ENCODE results near the gene SATL1. TPM values are rescaled to one million over a fixed set of nuclear protein-coding genes. Genes with fewer than 3 reads are reported as not detected.
"Not testable (repeated sequence)": the region's sequence is repeated elsewhere in the genome, so short reads cannot be mapped to it uniquely, and the experiment has no call there.

SATL1 gene
- total RNA-seq, 1 experiment from 2014 or later: not detected

DNA sequence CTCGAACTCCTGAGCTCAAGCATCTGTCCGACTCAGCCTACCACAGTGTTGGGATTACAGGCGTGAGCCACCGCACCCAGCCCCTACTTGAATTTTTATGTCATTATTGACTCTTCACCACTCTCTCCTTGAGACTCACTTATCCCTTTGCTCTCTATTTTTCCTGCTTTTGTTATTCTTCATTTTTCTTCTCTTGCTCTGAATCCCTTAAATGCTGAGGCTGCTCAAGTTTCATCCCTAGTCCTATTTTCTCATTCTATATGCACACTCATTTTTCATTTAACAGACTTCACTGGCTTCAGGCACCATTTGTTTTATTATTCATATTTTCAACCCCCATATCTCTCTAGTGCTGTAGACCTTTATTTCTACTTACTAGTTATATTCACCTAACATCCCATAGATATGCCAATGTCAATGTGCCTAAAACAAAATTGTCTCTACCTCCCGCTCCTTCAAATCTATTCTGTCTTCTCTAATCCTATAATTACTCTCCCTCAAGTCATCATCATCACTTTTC, 154.2 kb downstream of the SATL1 start (continued):
- TF ChIP-seq, protein P1, sequence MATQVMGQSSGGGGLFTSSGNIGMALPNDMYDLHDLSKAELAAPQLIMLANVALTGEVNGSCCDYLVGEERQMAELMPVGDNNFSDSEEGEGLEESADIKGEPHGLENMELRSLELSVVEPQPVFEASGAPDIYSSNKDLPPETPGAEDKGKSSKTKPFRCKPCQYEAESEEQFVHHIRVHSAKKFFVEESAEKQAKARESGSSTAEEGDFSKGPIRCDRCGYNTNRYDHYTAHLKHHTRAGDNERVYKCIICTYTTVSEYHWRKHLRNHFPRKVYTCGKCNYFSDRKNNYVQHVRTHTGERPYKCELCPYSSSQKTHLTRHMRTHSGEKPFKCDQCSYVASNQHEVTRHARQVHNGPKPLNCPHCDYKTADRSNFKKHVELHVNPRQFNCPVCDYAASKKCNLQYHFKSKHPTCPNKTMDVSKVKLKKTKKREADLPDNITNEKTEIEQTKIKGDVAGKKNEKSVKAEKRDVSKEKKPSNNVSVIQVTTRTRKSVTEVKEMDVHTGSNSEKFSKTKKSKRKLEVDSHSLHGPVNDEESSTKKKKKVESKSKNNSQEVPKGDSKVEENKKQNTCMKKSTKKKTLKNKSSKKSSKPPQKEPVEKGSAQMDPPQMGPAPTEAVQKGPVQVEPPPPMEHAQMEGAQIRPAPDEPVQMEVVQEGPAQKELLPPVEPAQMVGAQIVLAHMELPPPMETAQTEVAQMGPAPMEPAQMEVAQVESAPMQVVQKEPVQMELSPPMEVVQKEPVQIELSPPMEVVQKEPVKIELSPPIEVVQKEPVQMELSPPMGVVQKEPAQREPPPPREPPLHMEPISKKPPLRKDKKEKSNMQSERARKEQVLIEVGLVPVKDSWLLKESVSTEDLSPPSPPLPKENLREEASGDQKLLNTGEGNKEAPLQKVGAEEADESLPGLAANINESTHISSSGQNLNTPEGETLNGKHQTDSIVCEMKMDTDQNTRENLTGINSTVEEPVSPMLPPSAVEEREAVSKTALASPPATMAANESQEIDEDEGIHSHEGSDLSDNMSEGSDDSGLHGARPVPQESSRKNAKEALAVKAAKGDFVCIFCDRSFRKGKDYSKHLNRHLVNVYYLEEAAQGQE (IDR thresholded peaks at IDR 0.05; ENCODE audit: low read depth): no peak

DNA sequence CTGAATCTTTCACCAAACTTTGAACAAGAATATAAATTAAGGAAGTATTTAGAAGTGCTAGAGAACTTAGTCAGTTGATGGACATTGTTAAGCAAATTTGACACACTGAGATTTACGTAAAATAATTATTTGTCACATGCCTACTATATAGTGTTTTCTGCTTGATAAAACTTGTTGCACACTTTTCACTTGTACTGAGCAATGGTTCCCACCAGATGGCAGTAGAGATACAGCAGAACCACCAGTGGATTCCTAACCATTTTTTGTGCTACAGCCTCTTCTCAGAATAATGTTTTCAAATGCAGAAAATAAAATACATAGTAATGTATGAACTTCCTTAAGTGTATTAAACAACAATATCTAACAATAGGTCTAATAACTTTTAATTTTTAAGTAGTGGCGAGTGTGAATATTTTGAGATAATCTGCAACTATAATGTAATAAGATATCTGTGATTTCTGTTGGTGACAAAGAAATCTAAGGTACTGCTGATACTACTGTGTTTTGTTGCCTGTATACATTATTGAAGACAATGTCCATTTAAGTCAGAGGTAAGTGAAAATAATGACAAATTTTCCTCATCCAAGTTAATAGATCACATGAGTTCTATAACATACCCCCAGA, 158.7 kb downstream of the SATL1 start:
- Histone ChIP-seq H3K79me2 (ENCODE audit: insufficient read depth, low read length) (no peaks in the 10 kb centered on the region), H3K4me3 (replicated peaks in 1 of 2; ENCODE audit: low read depth in 1 of 2, low read length in 2 of 2) (no peak overlapping the region), H2AFZ (ENCODE audit: low read depth, low read length, poor library complexity, severe bottlenecking) (no peak overlapping the region), H4K20me1 (ENCODE audit: insufficient read depth) (no peaks in the 10 kb centered on the region), H3K27ac (ENCODE audit: low read depth, low read length) (no peak overlapping the region), H3K4me2 (ENCODE audit: low read length) (no peak overlapping the region), H3K36me3 (ENCODE audit: control insufficient read depth in 1 of 2, insufficient read depth in 2 of 2, low read length in 2 of 2) (no peaks in the 10 kb centered on the region; a peak in 1 of 4 replicates), H3K4me1 (ENCODE audit: control insufficient read depth in 1 of 2, insufficient read depth in 2 of 2, low read length in 2 of 2) (no peaks in the 10 kb centered on the region), H3K9ac (ENCODE audit: low read length) (no peak overlapping the region), H3K9me3 (ENCODE audit: control insufficient read depth in 1 of 2, insufficient read depth in 1 of 2, low read depth in 1 of 2, low read length in 2 of 2) (no peaks in the 10 kb centered on the region), H3K27me3 (ENCODE audit: insufficient read depth, low read length) (no peaks in the 10 kb centered on the region), H3K9me2 (ENCODE audit: insufficient read depth) (no peaks in the 10 kb centered on the region)
- ChIA-PET CTCF (no interaction called here), POLR2A (no interaction called here), RAD21 (ENCODE audit: low non-redundant PET in 1 of 2, low total read pairs in 2 of 2, uncharacterized antibody in 2 of 2, unreplicated experiment in 2 of 2) (no interaction called here)
- TF ChIP-seq EZH2 (IDR thresholded peaks at IDR 0.05) (no peak), RAD21 (IDR thresholded peaks at IDR 0.05; ENCODE audit: low read depth) (peak; percentile 24)
- TF ChIP-seq, protein P2, sequence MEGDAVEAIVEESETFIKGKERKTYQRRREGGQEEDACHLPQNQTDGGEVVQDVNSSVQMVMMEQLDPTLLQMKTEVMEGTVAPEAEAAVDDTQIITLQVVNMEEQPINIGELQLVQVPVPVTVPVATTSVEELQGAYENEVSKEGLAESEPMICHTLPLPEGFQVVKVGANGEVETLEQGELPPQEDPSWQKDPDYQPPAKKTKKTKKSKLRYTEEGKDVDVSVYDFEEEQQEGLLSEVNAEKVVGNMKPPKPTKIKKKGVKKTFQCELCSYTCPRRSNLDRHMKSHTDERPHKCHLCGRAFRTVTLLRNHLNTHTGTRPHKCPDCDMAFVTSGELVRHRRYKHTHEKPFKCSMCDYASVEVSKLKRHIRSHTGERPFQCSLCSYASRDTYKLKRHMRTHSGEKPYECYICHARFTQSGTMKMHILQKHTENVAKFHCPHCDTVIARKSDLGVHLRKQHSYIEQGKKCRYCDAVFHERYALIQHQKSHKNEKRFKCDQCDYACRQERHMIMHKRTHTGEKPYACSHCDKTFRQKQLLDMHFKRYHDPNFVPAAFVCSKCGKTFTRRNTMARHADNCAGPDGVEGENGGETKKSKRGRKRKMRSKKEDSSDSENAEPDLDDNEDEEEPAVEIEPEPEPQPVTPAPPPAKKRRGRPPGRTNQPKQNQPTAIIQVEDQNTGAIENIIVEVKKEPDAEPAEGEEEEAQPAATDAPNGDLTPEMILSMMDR (IDR thresholded peaks at IDR 0.05 in 2 of 3, conservative IDR thresholded peaks at IDR 0.05 in 1 of 3; ENCODE audit: borderline replicate concordance in 1 of 3, insufficient read depth in 1 of 3, low read depth in 2 of 3, low read length in 2 of 3): peak in 2 of 3 experiments; percentile 60 to 64; a peak in 4 of 6 replicates
- no TSS peak for BruUV-seq (replicated peaks)
- DNase-seq (ENCODE audit: low read depth, low spot score) (peak; percentile 1), ATAC-seq (peak; percentile 58)
- intact Hi-C loops (cut with micrococcal nuclease): no loop called here

DNA sequence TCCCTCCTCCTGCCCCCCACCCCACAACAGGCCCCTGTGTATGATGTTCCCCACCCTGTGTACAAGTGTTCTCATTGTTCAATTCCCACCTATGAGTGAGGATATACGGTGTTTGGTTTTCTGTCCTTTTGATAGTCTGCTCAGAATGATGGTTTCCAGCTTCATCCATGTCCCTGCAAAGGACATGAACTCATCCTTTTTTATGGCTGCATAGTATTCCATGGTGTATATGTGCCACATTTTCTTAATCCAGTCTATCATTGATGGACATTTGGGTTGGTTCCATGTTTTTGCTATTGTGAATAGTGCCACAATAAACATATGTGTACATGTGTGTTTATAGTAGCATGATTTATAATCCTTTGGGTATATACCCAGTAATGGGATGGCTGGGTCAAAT, 166.3 kb downstream of the SATL1 start:
- CTCF ChIA-PET; H2AFZ ChIP-seq (ENCODE audit: low read depth, low read length, poor library complexity, severe bottlenecking); H3K4me2 ChIP-seq (ENCODE audit: low read length); H3K9me3 ChIP-seq (ENCODE audit: control insufficient read depth in 1 of 2, insufficient read depth in 1 of 2, low read depth in 1 of 2, low read length in 2 of 2); intact Hi-C loops (cut with micrococcal nuclease); DNase-seq (ENCODE audit: low read depth, low spot score); H3K4me3 ChIP-seq (replicated peaks in 1 of 2; ENCODE audit: low read depth in 1 of 2, low read length in 2 of 2); H3K9ac ChIP-seq (ENCODE audit: low read length); H3K4me1 ChIP-seq (ENCODE audit: control insufficient read depth in 1 of 2, insufficient read depth in 2 of 2, low read length in 2 of 2); H3K36me3 ChIP-seq (ENCODE audit: control insufficient read depth in 1 of 2, insufficient read depth in 2 of 2, low read length in 2 of 2); RAD21 ChIA-PET (ENCODE audit: low non-redundant PET in 1 of 2, low total read pairs in 2 of 2, uncharacterized antibody in 2 of 2, unreplicated experiment in 2 of 2); H4K20me1 ChIP-seq (ENCODE audit: insufficient read depth); H3K27me3 ChIP-seq (ENCODE audit: insufficient read depth, low read length); POLR2A ChIA-PET; H3K9me2 ChIP-seq (ENCODE audit: insufficient read depth); ATAC-seq; H3K27ac ChIP-seq (ENCODE audit: low read depth, low read length); BruUV-seq (replicated peaks); H3K79me2 ChIP-seq (ENCODE audit: insufficient read depth, low read length): not testable (repeated sequence)

Measured in HCT116 (cell line).